H1 (cell line): ENCODE measurements around the gene SLC22A23. TPM values are rescaled to one million over a fixed set of nuclear protein-coding genes. Genes with fewer than 3 reads are reported as not detected.

Source experiments
- CTCF ChIA-PET: fragments of 300-600 bp; sonication (Branson Sonifier 250); formaldehyde crosslinking; loops from one replicate; lab custom pipeline; 2021; ENCODE audit not compliant: partially characterized antibody; lab: Charles Lee
- POLR2A ChIA-PET: fragments of 300-600 bp; sonication (Branson Sonifier 250); formaldehyde crosslinking; loops from one replicate; lab custom pipeline; 2021; ENCODE audit warnings: inconsistent platforms; ENCODE audit not compliant: partially characterized antibody; lab: Charles Lee
- DNase-seq, 2 experiments: peaks; one replicate each; pipeline versions ENCODE4 v3.0.0 to v3.0.0-alpha.2; 2010 to 2022; ENCODE audit warnings: low spot score in 2 of 2, low read depth in 1 of 2, mixed read lengths in 1 of 2
- FAIRE-seq: peaks from 2 replicates; lab custom pipeline; 2011; peaks lifted over from hg19 to GRCh38; lab: Jason Lieb, UNC
- H2AFZ ChIP-seq: 2 replicates; pipeline ENCODE4 v1.8.1; 2012; ENCODE audit warnings: low read length, inconsistent platforms
- H2AK5ac ChIP-seq: 2 replicates; pipeline ENCODE4 v1.6.1; 2013; ENCODE audit warnings: low read depth, low read length
- H2BK120ac ChIP-seq: replicated peaks from 2 replicates; pipeline ENCODE3; 2013; ENCODE audit warnings: low read depth, low read length, inconsistent platforms
- H2BK12ac ChIP-seq: 2 replicates; pipeline ENCODE4 v1.6.1; 2013; ENCODE audit warnings: low read depth, low read length
- H2BK15ac ChIP-seq: 2 replicates; pipeline ENCODE4 v1.6.1; 2013; ENCODE audit warnings: low read length
- H2BK20ac ChIP-seq: 2 replicates; pipeline ENCODE4 v1.6.1; 2013; ENCODE audit warnings: low read length
- H2BK5ac ChIP-seq: 2 replicates; pipeline ENCODE4 v1.6.1; 2013; ENCODE audit warnings: low read depth, low read length
- H3K14ac ChIP-seq: 2 replicates; pipeline ENCODE4 v1.6.1; 2013; ENCODE audit warnings: inconsistent platforms; ENCODE audit not compliant: insufficient read length
- H3K18ac ChIP-seq: 2 replicates; pipeline ENCODE4 v1.6.1; 2013; ENCODE audit warnings: low read length; ENCODE audit errors: extremely low read depth
- H3K23ac ChIP-seq: 2 replicates; pipeline ENCODE4 v1.6.1; 2013; ENCODE audit warnings: inconsistent platforms; ENCODE audit not compliant: insufficient read length
- H3K23me2 ChIP-seq: 2 replicates; pipeline ENCODE4 v1.6.1; 2013; ENCODE audit warnings: low read depth, low read length
- H3K27ac ChIP-seq: 2 replicates; pipeline ENCODE4 v1.6.1; 2011; ENCODE audit warnings: low read depth, low read length, inconsistent platforms
- H3K27me3 ChIP-seq, 4 experiments: replicated peaks in 1 of 4; 1 replicate in 1 of 4; 2 replicates in 3 of 4; pipeline versions ENCODE4 v1.6.1 to v1.8.1; 2011 to 2013; ENCODE audit warnings: low read length in 3 of 4, mild to moderate bottlenecking in 3 of 4, inconsistent platforms in 2 of 4, mixed read lengths in 2 of 4, moderate library complexity in 1 of 4; ENCODE audit not compliant: control insufficient read depth in 3 of 4, insufficient read depth in 3 of 4; ENCODE audit errors: extremely low read depth in 1 of 4
- H3K36me3 ChIP-seq, 4 experiments: 2 replicates each; pipeline versions ENCODE4 v1.6.1 to v1.8.1; 2011 to 2013; ENCODE audit warnings: mild to moderate bottlenecking in 4 of 4, low read length in 3 of 4, moderate library complexity in 2 of 4, control low read depth in 1 of 4, inconsistent platforms in 1 of 4; ENCODE audit not compliant: insufficient read depth in 4 of 4, control insufficient read depth in 2 of 4
- H3K4ac ChIP-seq: replicated peaks from 2 replicates; pipeline ENCODE3; 2013; ENCODE audit warnings: low read length, low read depth, mixed read lengths, inconsistent platforms; ENCODE audit not compliant: insufficient read length
- H3K4me1 ChIP-seq, 4 experiments: replicated peaks in 1 of 4; 1 replicate in 1 of 4; 2 replicates in 3 of 4; pipeline versions ENCODE4 v1.6.1 to v1.8.1; 2011 to 2013; ENCODE audit warnings: low read length in 3 of 4, inconsistent platforms in 2 of 4, mixed read lengths in 1 of 4; ENCODE audit not compliant: insufficient read depth in 4 of 4, control insufficient read depth in 3 of 4
- H3K4me2 ChIP-seq, 2 experiments: 2 replicates each; pipeline versions ENCODE4 v1.6.1 to v1.8.1; 2011 to 2013; ENCODE audit warnings: low read depth in 2 of 2, low read length in 2 of 2, control low read depth in 1 of 2, inconsistent platforms in 1 of 2, mild to moderate bottlenecking in 1 of 2; ENCODE audit not compliant: insufficient read depth in 1 of 2
- H3K4me3 ChIP-seq, 4 experiments: fragments of 200-600, 300-600 bp in 1 of 4; sonication (generic), shearing (Covaris generic), sonication (Bioruptor Twin) in 1 of 4; 2 replicates each; pipeline versions ENCODE4 v1.5.1 to v1.8.1; 2011 to 2016; ENCODE audit warnings: low read length in 4 of 4, low read depth in 3 of 4, control low read depth in 2 of 4, inconsistent platforms in 2 of 4, mild to moderate bottlenecking in 2 of 4, mixed read lengths in 1 of 4, moderate library complexity in 1 of 4; ENCODE audit not compliant: insufficient read depth in 2 of 4; ENCODE audit errors: extremely low read depth in 1 of 4
- H3K56ac ChIP-seq: replicated peaks from 2 replicates; pipeline ENCODE3; 2013; ENCODE audit warnings: low read depth, mild to moderate bottlenecking, mixed read lengths, low read length, inconsistent platforms; ENCODE audit not compliant: insufficient read length
- H3K79me1 ChIP-seq: 2 replicates; pipeline ENCODE4 v1.6.1; 2013; ENCODE audit warnings: low read depth, low read length, control low read depth
- H3K79me2 ChIP-seq, 2 experiments: 2 replicates each; pipeline versions ENCODE4 v1.6.1 to v1.8.1; 2012 to 2013; ENCODE audit warnings: low read length in 2 of 2, mild to moderate bottlenecking in 2 of 2, inconsistent platforms in 1 of 2; ENCODE audit not compliant: insufficient read depth in 2 of 2, control insufficient read depth in 1 of 2
- H3K9ac ChIP-seq, 4 experiments: replicated peaks in 1 of 4; 1 replicate in 1 of 4; 2 replicates in 3 of 4; pipeline versions ENCODE4 v1.6.1 to v1.8.1; 2011 to 2013; ENCODE audit warnings: low read depth in 3 of 4, low read length in 3 of 4, control low read depth in 2 of 4, mild to moderate bottlenecking in 2 of 4, moderate library complexity in 2 of 4, inconsistent platforms in 1 of 4; ENCODE audit errors: extremely low read depth in 1 of 4
- H3K9me3 ChIP-seq, 2 experiments: 2 replicates each; pipeline versions ENCODE4 v1.6.1 to v1.8.1; 2012 to 2013; ENCODE audit warnings: mild to moderate bottlenecking in 2 of 2, moderate library complexity in 2 of 2, control low read depth in 1 of 2, inconsistent platforms in 1 of 2, low read depth in 1 of 2, low read length in 1 of 2, mixed read lengths in 1 of 2; ENCODE audit not compliant: insufficient read depth in 2 of 2
- H4K20me1 ChIP-seq, 2 experiments: replicated peaks in 1 of 2; 2 replicates each; pipeline versions ENCODE3 to v1.8.1; 2011 to 2013; ENCODE audit warnings: inconsistent platforms in 2 of 2, low read length in 2 of 2, mild to moderate bottlenecking in 1 of 2; ENCODE audit not compliant: insufficient read depth in 2 of 2, control insufficient read depth in 1 of 2
- H4K5ac ChIP-seq: 2 replicates; pipeline ENCODE4 v1.6.1; 2013; ENCODE audit warnings: low read length, low read depth, mixed read lengths, inconsistent platforms; ENCODE audit not compliant: insufficient read length
- H4K8ac ChIP-seq: 2 replicates; pipeline ENCODE4 v1.8.0; 2013; ENCODE audit warnings: mild to moderate bottlenecking, moderate library complexity, low read length, inconsistent platforms; ENCODE audit not compliant: insufficient read depth; ENCODE audit errors: extremely low read depth
- H4K91ac ChIP-seq: replicated peaks from 2 replicates; pipeline ENCODE3; 2013; ENCODE audit warnings: low read length, mixed read lengths, inconsistent platforms; ENCODE audit not compliant: insufficient read length
- BACH1 ChIP-seq: IDR thresholded peaks from 2 replicates; pipeline ENCODE4 v1.6.1; 2012; ENCODE audit warnings: low read length, improper control_type of control experiment
- GABPA ChIP-seq: IDR thresholded peaks from 2 replicates; pipeline ENCODE4 v1.6.1; 2011; ENCODE audit warnings: mild to moderate bottlenecking, low read length, moderate library complexity, borderline replicate concordance; ENCODE audit not compliant: insufficient read depth
- JUND ChIP-seq: IDR thresholded peaks from 2 replicates; pipeline ENCODE4 v1.6.1; 2011; ENCODE audit warnings: mild to moderate bottlenecking, improper control_type of control experiment, low read length
- NANOG ChIP-seq: IDR thresholded peaks from 2 replicates; pipeline ENCODE4 v1.6.1; 2011; ENCODE audit warnings: low read length, low read depth, mild to moderate bottlenecking, inconsistent platforms; ENCODE audit not compliant: insufficient read depth, poor library complexity, severe bottlenecking
- PHF8 ChIP-seq: fragments of 200-600 bp; sonication (generic); conservative IDR thresholded peaks from 2 replicates; pipeline ENCODE4 v1.7.1; 2012; ENCODE audit warnings: low read depth, mild to moderate bottlenecking, inconsistent platforms, low read length, moderate library complexity
- POU5F1 ChIP-seq: IDR thresholded peaks from 2 replicates; pipeline ENCODE4 v1.6.1; 2011; ENCODE audit warnings: low read depth, mild to moderate bottlenecking, low read length, moderate library complexity
- RXRA ChIP-seq: IDR thresholded peaks from 2 replicates; pipeline ENCODE4 v1.6.1; 2011; ENCODE audit warnings: low read depth, mild to moderate bottlenecking, low read length, moderate library complexity; ENCODE audit not compliant: insufficient read depth
- SIN3A ChIP-seq, 2 experiments: IDR thresholded peaks in 1 of 2; conservative IDR thresholded peaks in 1 of 2; 2 replicates each; pipeline ENCODE4 v1.6.1; 2011 to 2012; ENCODE audit warnings: low read length in 2 of 2, improper control_type of control experiment in 1 of 2, low read depth in 1 of 2, mild to moderate bottlenecking in 1 of 2
- SIX5 ChIP-seq: IDR thresholded peaks from 2 replicates; pipeline ENCODE4 v1.6.1; 2011; ENCODE audit warnings: mild to moderate bottlenecking, low read depth, low read length
- SUZ12 ChIP-seq: fragments of 200-600 bp; sonication (generic); IDR thresholded peaks from 2 replicates; pipeline ENCODE4 v1.6.1; 2012; ENCODE audit warnings: mild to moderate bottlenecking, inconsistent platforms, low read length, moderate library complexity, mixed read lengths
- TAF7 ChIP-seq: optimal IDR thresholded peaks from 2 replicates; pipeline ENCODE3; 2011; ENCODE audit warnings: low read depth, mild to moderate bottlenecking, inconsistent platforms, low read length, moderate library complexity, borderline replicate concordance
- WGBS, 2 experiments: shearing (Covaris generic) in 1 of 2; methylation state at CpG; one replicate each; pipeline versions ENCODE4 v1.1.6 to v1.1.7; 2013 to 2015; ENCODE audit warnings: low lambda C conversion rate in 2 of 2, mixed read lengths in 2 of 2, inconsistent platforms in 1 of 2, low coverage in 1 of 2, missing lambda C conversion rate in 1 of 2; ENCODE audit not compliant: insufficient replicate concordance in 2 of 2, insufficient coverage in 1 of 2, insufficient read length in 1 of 2; ENCODE audit errors: extremely low coverage in 1 of 2, missing lambda C conversion rate in 1 of 2; 5-methylcytosine and 5-hydroxymethylcytosine counted together
- polyA plus RNA-seq, 7 experiments: library from polyadenylated mRNA; depleted of rRNA in 3 of 7; stranded (reverse) in 5 of 7; unstranded in 2 of 7; fragments of >200 nt in 5 of 7; fragments of 200-250 nt in 2 of 7; gene quantifications; 1 replicate in 5 of 7; 2 replicates in 1 of 7; 4 replicates in 1 of 7; pipeline versions ENCODE4 v1.2.1 to v1.2.3, GENCODE V29; 2011 to 2013; ENCODE audit warnings: missing spikeins in 2 of 7, mixed read lengths in 2 of 7
- total RNA-seq: library from RNA; stranded (reverse); fragmentation: NEBNext Ultra II Directional; extraction: Animal tissue kit (Norgen Biotek cat#: 25700); gene quantifications from 2 replicates; pipeline ENCODE4 v1.2.1, GENCODE V29; 2021

SLC22A23 gene
- total and polyA plus RNA-seq, 2 of the 8 experiments (the other 6 are each of a cell fraction or from before 2014, with no cell fraction given), result 9.9 to 38.4 TPM

GRCh38 chr6:3226042-3226441 is 230.8 kb downstream of the SLC22A23 start:
- H3K9ac ChIP-seq, result peak overlapping the region in 3 of 4 experiments; percentile 29 to 93 (median 32); a peak in 3 of 7 replicates
- DNase-seq, result no peak

More at GRCh38 chr6:3226042-3226441, 230.8 kb downstream of the SLC22A23 start:
- Histone ChIP-seq H2BK120ac (no peak overlapping the region), H4K91ac (no peak overlapping the region), H3K79me2 (peaks cover 15 to 19% of the 10 kb centered on the region in 2 experiments), H2BK12ac (no peak overlapping the region), H3K23me2 (peaks cover 36% of the 10 kb centered on the region), H3K4me3 (peak overlapping the region; percentile 87 to 99 (median 94)), H2BK15ac (no peak overlapping the region), H2AK5ac (no peak overlapping the region), H3K56ac (no peak overlapping the region), H4K20me1 (peaks cover 15 to 21% of the 10 kb centered on the region in 2 experiments), H3K9me3 (no peaks in the 10 kb centered on the region), H3K14ac (no peak overlapping the region), H3K79me1 (peaks cover 5% of the 10 kb centered on the region; the same call in 1 of the 2 replicates), H2BK20ac (no peak overlapping the region), H3K23ac (no peak overlapping the region), H3K4ac (no peak overlapping the region), H2BK5ac (no peak overlapping the region), H3K4me1 (peaks cover 7 to 22% (median 16%) of the 10 kb centered on the region in 4 experiments; a peak in 6 of 7 replicates), H3K36me3 (peaks cover 4 to 24% (median 10%) of the 10 kb centered on the region in 4 experiments), H3K4me2 (peak overlapping the region; percentile 91 to 98), H4K8ac (no peak overlapping the region), H4K5ac (no peak overlapping the region), H2AFZ (no peak overlapping the region), H3K27me3 (peaks cover 0 to 23% (median 19%) of the 10 kb centered on the region in 4 experiments; a peak in 6 of 7 replicates), H3K27ac (peak overlapping the region; percentile 44; the same call in 1 of the 2 replicates), H3K18ac (no peak overlapping the region)
- POLR2A ChIA-PET, result interaction anchor here (0.8 to 7.6 kb wide), 22 partner anchors 8 to 158 kb away, joined by 3 to 122 read pairs (median 8); partner anchors contain the start of genes PSMG4, RIPK1 and TUBB2A
- TF ChIP-seq POU5F1, result no peak
- no peak for TF ChIP-seq BACH1
- no peak for TF ChIP-seq SUZ12
- no peak for TF ChIP-seq PHF8
- TF ChIP-seq JUND, result no peak
- no peak for TF ChIP-seq TAF7
- no peak for TF ChIP-seq NANOG
- TF ChIP-seq SIN3A (conservative IDR thresholded peaks at IDR 0.05 in 1 of 2, IDR thresholded peaks at IDR 0.05 in 1 of 2; ENCODE audit: low read depth in 1 of 2, low read length in 2 of 2), result no peak
- no peak for TF ChIP-seq SIX5
- no peak for TF ChIP-seq GABPA
- TF ChIP-seq RXRA, result no peak
- no peak for FAIRE-seq
- CTCF ChIA-PET, result interaction anchor here (0.7 to 17.3 kb wide), 11 partner anchors 12 to 150 kb away, joined by 3 to 263 read pairs (median 4); no protein-coding TSS in a partner anchor
- 83% methylated on average over 10 of the region's 10 CpGs; no CpG with 5 or more reads in 1 of the 2 experiments for WGBS, 2 experiments
